ENCODE results near the gene AP1B1. TPM values are rescaled to one million over a fixed set of nuclear protein-coding genes. Genes with fewer than 3 reads are reported as not detected.

The AP1B1 gene
- total and polyA plus RNA-seq, 4 donors: 17.6 to 63.4 (median 44.0) TPM

GRCh38 chr22:29317827-29318454, 70.4 kb downstream of the AP1B1 start:
- Histone ChIP-seq H3K27ac (ENCODE audit: low read depth in 1 of 2, low read length in 2 of 2) (no peak overlapping the region), H3K4me3 (ENCODE audit: low read depth in 1 of 3, low read length in 3 of 3) (no peak overlapping the region), H3K9me3 (ENCODE audit: control insufficient read depth in 4 of 4, low read length in 3 of 4) (no peaks in the 10 kb centered on the region), H3K27me3 (ENCODE audit: control insufficient read depth in 4 of 4, insufficient read depth in 4 of 4, low read length in 3 of 4) (peaks cover 0 to 4% (median 0%) of the 10 kb centered on the region in 4 donors), H3K4me1 (ENCODE audit: control insufficient read depth in 4 of 4, insufficient read depth in 4 of 4, low read length in 3 of 4) (peaks cover 0 to 23% (median 14%) of the 10 kb centered on the region in 4 donors), H3K9ac (ENCODE audit: low read depth in 1 of 2, low read length in 2 of 2) (no peak overlapping the region), H3K36me3 (ENCODE audit: control insufficient read depth in 4 of 4, insufficient read depth in 3 of 4, low read depth in 1 of 4, low read length in 3 of 4) (no peaks in the 10 kb centered on the region)
- TF ChIP-seq, protein P1, sequence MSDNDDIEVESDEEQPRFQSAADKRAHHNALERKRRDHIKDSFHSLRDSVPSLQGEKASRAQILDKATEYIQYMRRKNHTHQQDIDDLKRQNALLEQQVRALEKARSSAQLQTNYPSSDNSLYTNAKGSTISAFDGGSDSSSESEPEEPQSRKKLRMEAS (IDR thresholded peaks at IDR 0.05): no peak
- no peak for DNase-seq (ENCODE audit: low spot score)
- WGBS: 95% methylated on average over 18 of the region's 18 CpGs

- Histone ChIP-seq H3K27me3 (ENCODE audit: control insufficient read depth in 4 of 4, insufficient read depth in 4 of 4, low read length in 3 of 4) (peaks cover 0 to 4% (median 0%) of the 10 kb centered on the region in 4 donors), H3K36me3 (ENCODE audit: control insufficient read depth in 4 of 4, insufficient read depth in 3 of 4, low read depth in 1 of 4, low read length in 3 of 4) (no peaks in the 10 kb centered on the region), H3K4me3 (ENCODE audit: low read depth in 1 of 3, low read length in 3 of 3) (no peak overlapping the region), H3K9ac (ENCODE audit: low read depth in 1 of 2, low read length in 2 of 2) (no peak overlapping the region), H3K27ac (ENCODE audit: low read depth in 1 of 2, low read length in 2 of 2) (no peak overlapping the region), H3K9me3 (ENCODE audit: control insufficient read depth in 4 of 4, low read length in 3 of 4) (no peaks in the 10 kb centered on the region), H3K4me1 (ENCODE audit: control insufficient read depth in 4 of 4, insufficient read depth in 4 of 4, low read length in 3 of 4) (peaks cover 2 to 23% (median 14%) of the 10 kb centered on the region in 4 donors)
- WGBS: 61% methylated on average over 18 of the region's 18 CpGs
- TF ChIP-seq HNF4A (conservative IDR thresholded peaks at IDR 0.05) (no peak), CTCF (IDR thresholded peaks at IDR 0.05; ENCODE audit: low read depth, low read length, missing input control) (no peak), FOXA1 (IDR thresholded peaks at IDR 0.05) (no peak), HNF4G (IDR thresholded peaks at IDR 0.05) (no peak), RXRA (IDR thresholded peaks at IDR 0.05) (no peak), YY1 (IDR thresholded peaks at IDR 0.05) (no peak), TAF1 (conservative IDR thresholded peaks at IDR 0.05) (no peak), ZBTB33 (IDR thresholded peaks at IDR 0.05) (no peak), FOXA2 (IDR thresholded peaks at IDR 0.05) (no peak)
- TF ChIP-seq, protein P2, sequence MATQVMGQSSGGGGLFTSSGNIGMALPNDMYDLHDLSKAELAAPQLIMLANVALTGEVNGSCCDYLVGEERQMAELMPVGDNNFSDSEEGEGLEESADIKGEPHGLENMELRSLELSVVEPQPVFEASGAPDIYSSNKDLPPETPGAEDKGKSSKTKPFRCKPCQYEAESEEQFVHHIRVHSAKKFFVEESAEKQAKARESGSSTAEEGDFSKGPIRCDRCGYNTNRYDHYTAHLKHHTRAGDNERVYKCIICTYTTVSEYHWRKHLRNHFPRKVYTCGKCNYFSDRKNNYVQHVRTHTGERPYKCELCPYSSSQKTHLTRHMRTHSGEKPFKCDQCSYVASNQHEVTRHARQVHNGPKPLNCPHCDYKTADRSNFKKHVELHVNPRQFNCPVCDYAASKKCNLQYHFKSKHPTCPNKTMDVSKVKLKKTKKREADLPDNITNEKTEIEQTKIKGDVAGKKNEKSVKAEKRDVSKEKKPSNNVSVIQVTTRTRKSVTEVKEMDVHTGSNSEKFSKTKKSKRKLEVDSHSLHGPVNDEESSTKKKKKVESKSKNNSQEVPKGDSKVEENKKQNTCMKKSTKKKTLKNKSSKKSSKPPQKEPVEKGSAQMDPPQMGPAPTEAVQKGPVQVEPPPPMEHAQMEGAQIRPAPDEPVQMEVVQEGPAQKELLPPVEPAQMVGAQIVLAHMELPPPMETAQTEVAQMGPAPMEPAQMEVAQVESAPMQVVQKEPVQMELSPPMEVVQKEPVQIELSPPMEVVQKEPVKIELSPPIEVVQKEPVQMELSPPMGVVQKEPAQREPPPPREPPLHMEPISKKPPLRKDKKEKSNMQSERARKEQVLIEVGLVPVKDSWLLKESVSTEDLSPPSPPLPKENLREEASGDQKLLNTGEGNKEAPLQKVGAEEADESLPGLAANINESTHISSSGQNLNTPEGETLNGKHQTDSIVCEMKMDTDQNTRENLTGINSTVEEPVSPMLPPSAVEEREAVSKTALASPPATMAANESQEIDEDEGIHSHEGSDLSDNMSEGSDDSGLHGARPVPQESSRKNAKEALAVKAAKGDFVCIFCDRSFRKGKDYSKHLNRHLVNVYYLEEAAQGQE (IDR thresholded peaks at IDR 0.05): no peak
- TF ChIP-seq, protein P1 (IDR thresholded peaks at IDR 0.05): no peak
- no peak for DNase-seq (ENCODE audit: low spot score)
These were observed 72.1 kb downstream of the AP1B1 start for GRCh38 chr22:29316141-29316828.
